ENCODE results near the gene SHISAL2A. TPM values are rescaled to one million over a fixed set of nuclear protein-coding genes. Genes with fewer than 3 reads are reported as not detected.

The SHISAL2A gene
- total and polyA plus RNA-seq, 7 donors, result 8.1 TPM; not detected in 6

DNA sequence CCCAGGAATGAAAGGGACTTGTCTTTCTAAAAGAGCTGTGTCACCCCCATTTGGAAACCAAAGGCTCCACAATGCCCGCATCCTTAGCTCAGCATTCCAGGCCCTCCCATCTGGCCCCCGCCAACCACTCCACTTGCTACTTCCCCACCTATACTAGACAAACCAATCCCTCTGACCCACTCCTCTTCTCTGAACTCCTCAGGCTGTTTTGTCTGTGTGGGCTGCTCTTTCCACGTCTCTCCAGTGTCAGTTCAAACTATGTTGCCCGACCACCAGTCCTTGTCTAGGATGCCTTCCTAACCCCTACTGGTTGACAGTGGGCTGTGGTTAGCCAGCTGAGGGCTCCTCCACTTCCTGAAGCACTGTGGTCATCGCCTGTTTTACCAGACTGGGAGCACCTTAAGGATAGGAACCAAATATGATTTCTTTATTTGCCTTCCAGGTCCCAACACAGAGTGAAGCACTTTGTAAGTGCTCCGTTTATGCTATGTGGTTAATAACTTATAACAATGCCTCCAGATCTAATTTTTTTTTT lies 73.2 kb downstream of the SHISAL2A start:
- 62 to 78% methylated on average over 6 of the region's 6 CpGs for WGBS, 2 donors
- Histone ChIP-seq H3K27me3 (no peaks in the 10 kb centered on the region), H3K4me3 (no peak overlapping the region), H3K9me3 (no peaks in the 10 kb centered on the region), H3K4me1 (peaks cover 0 to 51% (median 44%) of the 10 kb centered on the region in 4 donors), H3K27ac (no peak overlapping the region), H3K36me3 (no peaks in the 10 kb centered on the region)
- TF ChIP-seq POLR2A (IDR thresholded peaks at IDR 0.05), result no peak
- TF ChIP-seq EP300 (IDR thresholded peaks at IDR 0.05), result no peak
- TF ChIP-seq POLR2AphosphoS5 (IDR thresholded peaks at IDR 0.05), result no peak
- TF ChIP-seq, protein P1, sequence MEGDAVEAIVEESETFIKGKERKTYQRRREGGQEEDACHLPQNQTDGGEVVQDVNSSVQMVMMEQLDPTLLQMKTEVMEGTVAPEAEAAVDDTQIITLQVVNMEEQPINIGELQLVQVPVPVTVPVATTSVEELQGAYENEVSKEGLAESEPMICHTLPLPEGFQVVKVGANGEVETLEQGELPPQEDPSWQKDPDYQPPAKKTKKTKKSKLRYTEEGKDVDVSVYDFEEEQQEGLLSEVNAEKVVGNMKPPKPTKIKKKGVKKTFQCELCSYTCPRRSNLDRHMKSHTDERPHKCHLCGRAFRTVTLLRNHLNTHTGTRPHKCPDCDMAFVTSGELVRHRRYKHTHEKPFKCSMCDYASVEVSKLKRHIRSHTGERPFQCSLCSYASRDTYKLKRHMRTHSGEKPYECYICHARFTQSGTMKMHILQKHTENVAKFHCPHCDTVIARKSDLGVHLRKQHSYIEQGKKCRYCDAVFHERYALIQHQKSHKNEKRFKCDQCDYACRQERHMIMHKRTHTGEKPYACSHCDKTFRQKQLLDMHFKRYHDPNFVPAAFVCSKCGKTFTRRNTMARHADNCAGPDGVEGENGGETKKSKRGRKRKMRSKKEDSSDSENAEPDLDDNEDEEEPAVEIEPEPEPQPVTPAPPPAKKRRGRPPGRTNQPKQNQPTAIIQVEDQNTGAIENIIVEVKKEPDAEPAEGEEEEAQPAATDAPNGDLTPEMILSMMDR (IDR thresholded peaks at IDR 0.05), result no peak
- intact Hi-C loops (cut with DNase I), result loop anchor here (10.0 kb wide), 1 partner anchor 489 kb away; the partner anchor contains the start of gene CPT2
- DNase-seq, result peak; percentile 21

Other genes starting within 250 kb of the SHISAL2A start
- gene ORC1, start 228.7 kb upstream of the SHISAL2A start, total RNA-seq, result under 1 TPM in 2 of 4 donors, not detected in 2; 0.36 to 0.95 TPM
- 1 to 10 TPM; 1.2 to 6.1 (median 1.8) TPM for gene ORC1, start 228.7 kb upstream of the SHISAL2A start, polyA plus RNA-seq
- gene PRPF38A, start 228.6 kb upstream of the SHISAL2A start, total RNA-seq, result 10 to 100 TPM; 12.4 to 20.0 (median 17.5) TPM
- 10 to 100 TPM; 17.8 to 29.8 (median 22.2) TPM for gene PRPF38A, start 228.6 kb upstream of the SHISAL2A start, polyA plus RNA-seq
- gene TUT4, start 80.1 kb upstream of the SHISAL2A start, total RNA-seq, result 10 to 100 TPM; 50.4 to 66.9 (median 58.3) TPM
- 10 to 100 TPM in 1 of 3 donors, 1 to 10 TPM in 2; 3.2 to 21.5 (median 9.6) TPM for gene TUT4, start 80.1 kb upstream of the SHISAL2A start, polyA plus RNA-seq
- gene GPX7, start 30.8 kb upstream of the SHISAL2A start, total RNA-seq, result 10 to 100 TPM; 17.0 to 49.3 (median 24.5) TPM
- 1 to 10 TPM; 2.5 to 8.6 (median 5.4) TPM for gene GPX7, start 30.8 kb upstream of the SHISAL2A start, polyA plus RNA-seq
- 1 to 10 TPM; 6.9 to 8.2 (median 7.9) TPM for gene COA7, start 65.2 kb downstream of the SHISAL2A start, total RNA-seq
- gene COA7, start 65.2 kb downstream of the SHISAL2A start, polyA plus RNA-seq, result 10 to 100 TPM in 2 of 3 donors, 1 to 10 TPM in 1; 8.4 to 16.4 (median 12.3) TPM
- 10 to 100 TPM; 55.0 to 78.1 (median 70.0) TPM for gene ZYG11B, start 93.3 kb downstream of the SHISAL2A start, total RNA-seq
- gene ZYG11B, start 93.3 kb downstream of the SHISAL2A start, polyA plus RNA-seq, result 1 to 10 TPM; 4.2 to 9.1 (median 7.4) TPM
- not detected for gene ZYG11A, start 209.6 kb downstream of the SHISAL2A start, total RNA-seq
- gene ZYG11A, start 209.6 kb downstream of the SHISAL2A start, polyA plus RNA-seq, result under 1 TPM in 1 of 3 donors, not detected in 2; 0.07 TPM